ENCODE measurements around the gene C15orf62. TPM values are rescaled to one million over a fixed set of nuclear protein-coding genes. Genes with fewer than 3 reads are reported as not detected.

The C15orf62 gene
- total RNA-seq, 1 donor from 2014 or later: 0.17 TPM

GRCh38 chr15:40807888-40808461 lies 38.2 kb downstream of the C15orf62 start:
- H3K36me3 Mint-ChIP-seq (ENCODE audit: unreplicated experiment): no peaks in the 10 kb centered on the region
- peaks cover 7% of the 10 kb centered on the region for H3K9me3 Mint-ChIP-seq (ENCODE audit: unreplicated experiment)
- peaks cover 11% of the 10 kb centered on the region for H3K4me1 Mint-ChIP-seq (ENCODE audit: low read depth, unreplicated experiment)
- H3K4me3 Mint-ChIP-seq (ENCODE audit: unreplicated experiment): peak overlapping the region; percentile 94
- TF ChIP-seq CTCF (IDR thresholded peaks at IDR 0.05; ENCODE audit: partially characterized antibody, unreplicated experiment): no peak
- H3K27me3 Mint-ChIP-seq (ENCODE audit: unreplicated experiment): peaks cover 7% of the 10 kb centered on the region
- H3K27ac Mint-ChIP-seq (ENCODE audit: unreplicated experiment): peak overlapping the region; percentile 43
- no peak for DNase-seq

GRCh38 chr15:40808861-40809450 lies 39.2 kb downstream of the C15orf62 start:
- Mint-ChIP-seq H3K9me3 (ENCODE audit: unreplicated experiment) (peaks cover 7% of the 10 kb centered on the region), H3K4me3 (ENCODE audit: unreplicated experiment) (no peak overlapping the region), H3K36me3 (ENCODE audit: unreplicated experiment) (no peaks in the 10 kb centered on the region), H3K4me1 (ENCODE audit: low read depth, unreplicated experiment) (peaks cover 11% of the 10 kb centered on the region), H3K27ac (ENCODE audit: unreplicated experiment) (no peak overlapping the region), H3K27me3 (ENCODE audit: unreplicated experiment) (peaks cover 7% of the 10 kb centered on the region)
- TF ChIP-seq CTCF (IDR thresholded peaks at IDR 0.05; ENCODE audit: partially characterized antibody, unreplicated experiment): no peak
- DNase-seq: no peak

GRCh38 chr15:40812721-40813425 lies 43.1 kb downstream of the C15orf62 start:
- H3K27me3 Mint-ChIP-seq (ENCODE audit: unreplicated experiment): no peaks in the 10 kb centered on the region
- no peak overlapping the region for H3K27ac Mint-ChIP-seq (ENCODE audit: unreplicated experiment)

GRCh38 chr15:40815042-40815698 lies 45.4 kb downstream of the C15orf62 start:
- Mint-ChIP-seq H3K36me3 (ENCODE audit: unreplicated experiment) (peaks cover 4% of the 10 kb centered on the region), H3K9me3 (ENCODE audit: unreplicated experiment) (peaks cover 2% of the 10 kb centered on the region), H3K27ac (ENCODE audit: unreplicated experiment) (no peak overlapping the region), H3K4me3 (ENCODE audit: unreplicated experiment) (no peak overlapping the region), H3K4me1 (ENCODE audit: low read depth, unreplicated experiment) (no peaks in the 10 kb centered on the region), H3K27me3 (ENCODE audit: unreplicated experiment) (no peaks in the 10 kb centered on the region)
- no peak for TF ChIP-seq CTCF (IDR thresholded peaks at IDR 0.05; ENCODE audit: partially characterized antibody, unreplicated experiment)
- no peak for DNase-seq

More at GRCh38 chr15:40812721-40813425, 43.1 kb downstream of the C15orf62 start:
- Mint-ChIP-seq H3K4me3 (ENCODE audit: unreplicated experiment) (no peak overlapping the region), H3K36me3 (ENCODE audit: unreplicated experiment) (peaks cover 4% of the 10 kb centered on the region), H3K4me1 (ENCODE audit: low read depth, unreplicated experiment) (peaks cover 5% of the 10 kb centered on the region), H3K9me3 (ENCODE audit: unreplicated experiment) (peaks cover 4% of the 10 kb centered on the region)
- no peak for TF ChIP-seq CTCF (IDR thresholded peaks at IDR 0.05; ENCODE audit: partially characterized antibody, unreplicated experiment)
- DNase-seq: no peak
